NCI-H1694 (cell line): ENCODE data around the gene CADM2.
"Not testable (repeated sequence)": the region's sequence is repeated elsewhere in the genome, so short reads cannot be mapped to it uniquely, and the experiment has no call there.

ENCODE experiments used
- DNase-seq: peaks from one replicate; lab custom pipeline; 2025; lab: John Stamatoyannopoulos, UW

The CADM2 gene

DNA sequence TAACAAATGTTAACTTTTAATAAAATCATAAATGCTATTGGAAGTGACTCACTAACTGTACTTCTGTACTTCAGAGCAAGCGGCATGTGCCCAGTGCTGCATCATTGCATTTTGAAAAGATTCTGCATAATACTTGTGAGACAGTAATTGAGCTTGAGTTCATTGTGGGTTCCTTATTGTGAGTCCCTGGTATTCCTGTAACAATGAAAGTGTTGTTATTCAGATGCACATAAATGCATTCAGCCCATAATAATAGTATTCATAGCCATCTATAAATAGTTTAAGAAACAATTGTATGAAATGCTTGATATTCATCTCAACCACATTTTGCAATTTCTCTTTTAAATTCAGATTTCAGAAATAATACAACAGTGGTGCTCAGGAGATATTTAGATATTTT is 976.4 kb downstream of the CADM2 start:
- no peak for DNase-seq

DNA sequence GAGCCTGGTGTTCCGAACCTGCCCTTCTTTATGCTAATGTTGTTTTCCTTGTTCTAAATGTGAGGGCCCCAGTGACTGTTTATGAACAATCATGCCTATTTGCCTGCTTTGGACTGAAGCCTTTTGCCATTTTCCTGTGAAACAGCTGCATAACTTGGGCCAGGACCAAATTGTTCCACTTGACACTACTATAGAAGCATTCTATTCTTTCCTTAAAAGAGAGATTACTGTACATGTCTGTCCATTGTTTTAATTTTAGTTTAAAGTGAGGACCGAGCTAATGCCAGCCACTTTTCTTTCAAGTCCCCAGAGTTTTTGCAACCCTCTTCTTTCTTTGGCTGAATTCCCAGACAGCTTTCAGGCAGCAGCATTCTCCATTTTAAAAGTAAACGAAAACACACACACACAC is 980.3 kb downstream of the CADM2 start:
- DNase-seq, result no peak

DNA sequence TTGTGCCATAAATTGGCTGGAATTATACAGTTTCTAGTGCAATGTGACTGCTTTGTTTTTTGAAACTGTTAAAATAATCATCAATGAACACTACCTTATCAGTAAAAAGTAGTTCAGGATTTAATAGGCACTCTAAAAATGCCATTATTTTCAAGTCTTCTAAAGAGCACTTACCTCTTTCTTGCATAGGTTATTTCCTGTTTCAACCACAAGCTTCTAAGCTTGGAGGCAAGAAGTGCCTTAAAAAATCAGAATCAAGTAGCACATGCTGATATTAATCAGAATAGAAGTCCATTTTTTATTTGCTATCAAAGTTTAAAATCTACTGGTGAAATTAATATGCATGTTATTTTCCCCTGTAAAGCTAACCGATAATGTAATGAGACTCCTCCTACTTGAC is 991.6 kb downstream of the CADM2 start:
- no peak for DNase-seq

DNA sequence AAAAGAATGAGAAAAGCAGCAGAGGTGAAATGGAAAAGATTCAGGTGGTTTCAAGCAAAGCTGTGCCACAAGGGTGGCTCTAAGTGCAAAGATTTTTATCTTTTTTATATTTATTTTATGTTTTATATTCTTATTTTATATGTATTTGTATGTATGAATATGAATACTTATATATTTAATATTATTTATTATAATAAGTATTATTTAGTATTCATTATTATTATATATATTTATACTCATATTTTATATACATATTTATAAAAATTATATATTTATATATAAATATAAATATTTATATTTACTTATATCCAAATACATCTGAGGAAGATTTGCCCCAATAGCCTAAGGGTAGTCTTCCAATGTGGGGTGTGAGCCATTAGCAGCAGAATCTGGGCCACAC is 1002.0 kb downstream of the CADM2 start:
- DNase-seq, result no peak

DNA sequence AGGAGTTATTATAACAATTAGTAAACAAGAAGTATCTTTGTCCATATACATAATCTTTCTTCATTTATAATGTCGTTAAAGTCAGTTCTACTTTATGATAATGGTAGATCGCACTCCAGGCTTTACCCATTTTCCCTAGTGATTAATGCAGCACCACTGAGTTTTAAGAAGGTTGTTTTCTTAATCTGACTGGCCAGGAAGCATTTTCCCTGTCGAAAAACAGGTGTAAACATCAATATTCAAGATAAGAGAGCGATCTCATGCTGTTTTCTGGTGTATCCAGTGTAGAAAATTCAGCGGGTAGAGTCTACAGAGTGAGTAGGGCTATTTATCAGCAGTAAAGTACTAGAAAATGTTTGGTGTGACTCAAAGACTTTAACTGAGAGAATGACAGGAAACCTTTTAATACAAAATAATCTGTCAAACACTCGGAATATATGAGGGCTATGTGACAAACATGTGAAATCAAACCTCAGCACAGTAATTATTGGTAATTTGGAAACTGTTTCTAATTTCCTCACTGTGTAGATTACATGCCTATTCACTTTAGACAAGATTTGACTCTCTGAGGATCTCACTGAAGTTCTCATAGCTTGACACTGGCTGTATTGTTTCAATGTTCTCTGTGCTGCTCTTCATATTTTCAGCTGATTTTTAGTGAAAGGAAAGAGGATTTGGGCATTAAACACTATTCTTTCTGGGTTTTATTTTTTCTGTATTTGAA is 1019.0 kb downstream of the CADM2 start:
- DNase-seq, result no peak

DNA sequence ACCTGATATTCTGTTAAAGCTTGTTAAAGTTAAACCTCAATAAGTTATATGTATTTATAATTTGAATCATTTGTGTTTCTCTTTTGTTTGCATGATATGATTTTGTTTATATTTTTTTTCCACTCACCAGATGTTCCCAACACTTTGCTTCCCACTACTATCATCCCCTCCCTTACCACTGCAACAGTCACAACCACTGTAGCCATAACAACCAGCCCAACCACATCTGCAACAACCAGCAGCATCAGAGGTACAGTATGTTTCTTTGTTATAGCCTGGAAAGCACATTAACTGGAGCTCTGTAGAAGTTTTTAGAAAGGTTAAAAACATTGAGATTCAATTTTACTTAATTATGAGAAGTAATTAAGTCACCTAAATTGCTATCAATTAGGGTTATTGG is 1020.2 kb downstream of the CADM2 start:
- no peak for DNase-seq

DNA sequence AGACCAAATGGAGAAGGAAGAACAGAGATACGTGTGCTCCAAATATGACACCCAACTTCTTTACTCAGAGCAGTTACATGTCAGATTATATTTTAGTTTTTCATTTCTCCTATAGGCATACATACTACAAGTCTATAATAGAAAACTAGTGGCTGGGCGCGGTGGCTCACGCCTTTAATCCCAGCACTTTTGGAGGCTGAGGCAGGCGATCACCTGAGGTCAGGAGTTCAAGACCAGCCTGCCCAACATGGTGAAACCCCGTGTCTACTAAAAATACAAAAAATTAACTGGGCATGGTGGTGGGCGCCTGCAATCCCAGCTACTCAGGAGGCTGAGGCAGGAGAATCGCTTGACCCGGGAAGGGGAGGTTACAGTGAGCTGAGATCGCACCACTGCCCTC is 1030.8 kb downstream of the CADM2 start:
- DNase-seq, result not testable (repeated sequence)

DNA sequence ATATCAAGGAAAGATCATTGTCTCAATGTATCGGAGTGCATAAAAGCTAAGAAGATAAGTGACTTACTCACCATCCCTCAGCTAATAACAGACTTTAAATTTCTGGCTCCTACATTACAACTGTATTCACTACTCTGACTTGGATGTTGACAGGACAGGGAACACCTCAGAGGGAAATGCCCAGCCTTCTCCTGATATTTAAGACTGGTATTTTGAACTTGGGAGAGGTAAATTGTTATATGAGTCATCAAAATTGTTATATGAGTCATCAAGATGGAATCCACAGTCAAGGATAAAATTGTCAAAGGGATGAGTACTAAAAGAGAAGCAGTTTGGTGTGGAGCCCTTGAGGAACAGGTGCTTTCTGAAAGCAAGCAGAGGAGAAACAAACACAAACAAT is 1070.8 kb downstream of the CADM2 start:
- no peak for DNase-seq

DNA sequence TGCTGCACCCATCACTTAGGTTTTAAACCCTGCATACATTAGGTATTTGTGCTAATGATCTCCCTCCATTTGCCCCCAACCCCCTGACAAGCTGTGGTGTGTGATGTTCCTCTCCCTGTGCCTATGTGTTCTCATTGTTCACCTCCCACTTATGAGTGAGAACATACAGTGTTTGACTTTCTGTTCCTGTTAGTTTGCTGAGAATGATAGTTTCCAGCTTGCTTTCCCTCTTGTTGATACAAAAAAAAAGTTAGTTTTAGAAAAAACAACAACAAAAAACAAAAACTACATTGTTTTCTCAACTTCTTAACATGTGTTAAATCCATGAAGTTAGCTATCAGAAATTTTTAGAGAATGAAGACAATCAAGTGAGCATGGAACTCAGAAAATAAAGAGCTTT is 1079.1 kb downstream of the CADM2 start:
- no peak for DNase-seq

DNA sequence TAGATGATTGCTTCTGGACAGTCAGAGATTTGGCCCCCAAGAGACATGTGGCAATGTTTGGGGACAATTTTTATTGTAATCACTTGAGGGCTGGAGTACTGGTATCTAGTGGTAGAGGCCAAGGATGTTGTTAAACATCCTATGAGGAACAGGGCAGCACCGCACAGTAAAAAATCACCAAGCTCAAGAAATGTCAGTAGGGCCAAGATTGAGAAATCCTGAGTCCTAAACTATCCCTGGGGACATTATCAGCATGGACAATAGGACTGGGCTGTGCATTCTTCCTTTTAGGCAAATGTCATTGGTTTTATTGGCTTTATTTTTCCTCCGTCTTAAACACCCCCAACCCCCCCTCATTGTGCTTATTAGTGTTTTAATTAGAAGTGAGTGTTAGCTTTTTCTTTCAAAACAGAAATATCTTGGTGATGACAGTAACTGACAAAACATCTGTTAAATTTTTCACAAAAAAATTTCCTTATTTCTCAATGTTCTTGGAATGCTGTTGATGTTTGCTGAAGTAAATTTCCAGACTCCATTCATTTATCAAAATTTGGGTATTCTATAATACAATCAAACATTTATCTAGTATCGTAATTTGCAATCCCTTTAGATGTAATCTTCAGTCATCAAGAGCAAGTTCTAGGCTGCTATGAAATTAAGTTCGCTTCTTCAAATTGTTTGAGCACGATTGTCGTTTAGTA is 1087.8 kb downstream of the CADM2 start:
- no peak for DNase-seq

DNA sequence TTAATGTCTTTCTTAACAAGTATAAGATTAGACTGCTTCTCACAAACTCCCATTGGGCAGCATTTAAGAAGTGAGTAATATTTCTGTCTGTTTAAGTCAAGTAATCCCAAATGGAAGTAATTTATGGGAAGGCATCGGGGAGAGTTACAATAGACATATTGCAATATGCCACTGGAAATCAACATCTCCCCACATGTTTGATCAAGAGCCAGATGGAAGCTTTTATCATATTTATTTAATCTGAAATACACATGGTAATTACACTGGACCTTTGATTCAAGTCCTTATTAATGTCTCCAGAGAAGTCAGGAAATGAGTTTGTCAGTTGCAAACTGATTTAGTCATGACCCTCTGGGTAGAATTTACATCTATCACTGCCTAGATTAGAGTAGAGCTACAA is 1088.4 kb downstream of the CADM2 start:
- DNase-seq, result no peak

DNA sequence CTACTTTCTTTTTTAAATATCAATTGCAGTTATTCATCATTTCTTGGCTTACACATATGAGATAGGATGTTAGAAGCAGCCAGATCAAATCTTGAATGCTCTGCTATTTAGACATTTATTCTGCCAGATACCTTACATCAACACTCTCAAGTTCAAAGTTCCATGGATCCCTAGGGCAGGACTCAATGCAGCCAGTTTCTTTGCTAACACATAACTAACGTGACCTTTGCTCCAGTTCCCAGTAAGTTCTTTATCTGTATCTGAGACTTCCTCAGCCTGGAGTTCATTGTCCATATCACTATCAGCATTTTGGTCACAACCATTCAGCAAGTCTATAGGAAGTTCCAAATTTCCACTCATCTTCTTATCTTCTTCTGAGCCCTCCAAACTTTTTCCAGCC is 1092.3 kb downstream of the CADM2 start:
- no peak for DNase-seq

DNA sequence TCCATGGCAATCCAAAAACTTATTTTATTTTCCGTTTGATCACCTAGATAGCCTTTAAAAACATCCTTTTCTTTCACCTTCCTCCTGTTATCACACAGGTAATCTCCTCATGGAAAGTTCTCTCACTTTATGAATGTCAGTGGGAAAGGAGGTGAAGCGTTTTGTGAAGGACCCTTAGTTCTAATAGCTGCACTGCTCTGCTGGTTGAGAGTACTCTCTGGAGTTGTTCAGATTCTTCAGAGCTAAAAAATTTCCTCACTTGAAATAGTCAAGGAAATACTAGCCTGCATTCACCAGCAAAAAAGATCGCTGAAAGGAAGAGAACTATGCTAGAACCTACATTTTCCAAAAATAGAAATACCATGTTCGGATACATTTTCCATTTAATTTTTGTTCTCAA is 1097.2 kb downstream of the CADM2 start:
- DNase-seq, result no peak

DNA sequence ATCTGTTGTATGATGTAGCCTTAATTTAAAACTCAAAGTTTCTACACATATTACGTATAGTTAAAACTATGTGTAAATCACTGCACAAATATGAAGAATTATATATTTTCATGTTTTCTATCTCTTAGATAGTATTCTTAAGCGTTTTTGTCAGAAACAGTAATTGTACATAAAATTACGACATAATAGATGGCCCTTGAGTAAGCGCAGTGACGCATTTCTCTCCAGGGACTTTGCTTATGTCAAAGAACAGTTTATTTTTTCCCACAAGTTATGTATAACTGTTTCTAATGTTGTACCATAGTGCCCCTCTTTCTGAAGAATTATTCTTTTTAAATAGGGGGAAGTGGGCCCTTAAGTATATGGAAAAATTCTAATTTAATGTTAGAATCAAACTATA is 1098.2 kb downstream of the CADM2 start:
- DNase-seq, result no peak

DNA sequence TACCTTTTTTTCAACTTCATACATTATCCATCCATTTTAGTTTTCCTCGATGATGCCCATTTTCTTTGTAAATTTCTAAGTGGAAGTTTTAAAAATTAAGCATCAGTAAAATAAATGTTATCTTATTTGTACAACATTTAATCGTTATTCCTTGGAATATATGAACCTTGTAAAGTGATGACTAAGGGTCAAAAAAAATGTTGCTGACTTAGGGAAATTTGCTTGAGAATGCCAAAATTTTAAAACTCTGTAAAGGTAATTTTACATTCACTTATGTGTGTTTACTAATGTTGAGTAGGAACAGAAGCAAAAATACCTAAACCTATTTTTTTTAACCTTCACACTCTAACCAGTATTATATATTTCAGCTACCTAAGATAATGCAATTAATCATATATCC is 1115.0 kb downstream of the CADM2 start:
- DNase-seq, result no peak

DNA sequence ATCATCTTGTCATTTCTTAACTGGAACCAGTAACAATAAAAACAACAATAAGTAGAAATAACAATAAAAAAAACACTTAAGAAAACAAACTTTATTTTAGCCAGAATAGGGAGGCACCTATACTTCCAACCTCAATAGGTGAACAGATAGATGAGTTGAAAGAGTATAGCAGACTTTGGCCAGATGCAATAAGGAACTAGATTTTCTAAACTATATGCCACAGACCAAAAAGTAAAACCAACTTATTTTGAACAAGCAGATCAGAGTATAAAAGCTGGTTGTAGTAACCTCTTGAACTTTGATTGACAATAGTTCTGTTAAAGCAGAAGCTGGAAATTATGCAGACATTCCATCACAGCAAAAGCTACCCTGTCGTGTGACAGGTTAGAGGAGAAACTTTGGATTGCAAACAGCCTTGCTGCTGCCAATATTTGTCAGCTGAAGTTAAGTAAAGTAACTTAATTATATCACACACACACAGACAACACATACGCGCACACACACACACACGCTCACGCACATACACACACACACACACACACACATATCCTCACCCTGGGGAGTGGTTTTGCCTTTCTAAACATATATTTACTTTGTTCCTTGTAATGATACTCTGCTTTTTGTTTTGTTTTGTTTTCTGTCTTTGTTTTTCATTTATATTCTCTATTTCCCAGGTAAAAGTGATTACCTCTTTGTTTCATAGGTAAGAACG is 1128.5 kb downstream of the CADM2 start:
- DNase-seq, result no peak

DNA sequence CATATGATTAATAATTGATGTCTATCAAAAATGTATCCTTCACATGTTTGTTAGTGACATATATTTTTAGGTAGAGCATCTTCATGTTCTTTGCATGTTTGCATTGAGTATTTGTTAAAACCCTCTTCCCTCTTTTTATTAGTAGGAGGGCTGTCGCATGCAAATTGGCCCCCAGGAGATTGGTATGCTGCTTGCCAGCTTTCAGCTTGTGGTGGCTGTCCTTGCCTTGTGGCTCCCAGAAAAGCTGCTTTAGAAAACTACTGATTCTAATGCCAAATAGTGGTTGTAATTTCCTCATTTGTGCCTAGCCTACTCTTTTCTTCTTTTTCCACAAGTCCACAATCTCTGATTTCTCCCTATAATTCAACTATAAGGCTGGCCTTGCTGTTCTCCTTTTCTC is 1145.4 kb downstream of the CADM2 start:
- DNase-seq, result no peak

DNA sequence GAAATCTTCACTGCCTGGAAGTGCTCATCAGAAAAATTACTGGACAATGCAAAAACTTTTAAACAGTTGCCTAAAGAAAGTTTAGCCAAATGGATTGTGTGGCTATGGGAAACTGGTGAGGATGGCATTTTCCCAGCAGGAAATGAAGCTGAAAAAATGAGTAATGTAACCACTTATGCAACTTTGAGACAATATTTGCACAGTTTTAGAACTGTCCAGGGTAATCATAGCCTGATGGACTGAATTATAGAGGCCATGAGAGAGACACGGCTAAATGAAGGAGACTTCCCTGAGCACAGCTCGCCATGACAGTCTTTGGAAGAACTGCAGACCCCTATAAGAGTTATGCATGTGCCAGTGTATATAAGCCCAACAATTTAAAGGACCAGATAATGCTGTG is 1150.6 kb downstream of the CADM2 start:
- DNase-seq, result no peak
